GM18507 (cell line): ENCODE data around the gene ZSWIM2.
"Not testable (repeated sequence)": the region's sequence is repeated elsewhere in the genome, so short reads cannot be mapped to it uniquely, and the experiment has no call there.

Source experiments
- DNase-seq: peaks from one replicate; pipeline ENCODE4 v3.0.0; 2011; ENCODE audit warnings: low read depth; ENCODE audit not compliant: insufficient read length; ENCODE audit errors: extremely low spot score
- FAIRE-seq: peaks from 2 replicates; lab custom pipeline; 2011; peaks lifted over from hg19 to GRCh38; lab: Jason Lieb, UNC

Gene ZSWIM2

GRCh38 chr2:186848873-186849578, at the start of gene ZSWIM2:
ZSWIM2 (minus strand) TSS chr2:186849170; CDS start chr2:186849130, 40 bp downstream.
- FAIRE-seq (no peak), DNase-seq (no peak)

GRCh38 chr2:186896220-186896619, 47.2 kb upstream of the ZSWIM2 start:
- not testable (repeated sequence) for DNase-seq

GRCh38 chr2:186895451-186895850, 46.5 kb upstream of the ZSWIM2 start:
- FAIRE-seq (no peak), DNase-seq (no peak)

More at GRCh38 chr2:186896220-186896619, 47.2 kb upstream of the ZSWIM2 start:
- not testable (repeated sequence) for FAIRE-seq

- DNase-seq, result no peak
- FAIRE-seq, result no peak
These were observed 45.5 kb upstream of the ZSWIM2 start for GRCh38 chr2:186894478-186894877.

- FAIRE-seq (no peak), DNase-seq (no peak)
These were observed 43.9 kb upstream of the ZSWIM2 start for GRCh38 chr2:186892821-186893220.

GRCh38 chr2:186891185-186891621, 42.2 kb upstream of the ZSWIM2 start:
- DNase-seq (no peak), FAIRE-seq (no peak)

- DNase-seq (no peak), FAIRE-seq (no peak)
These were observed 40.3 kb upstream of the ZSWIM2 start for GRCh38 chr2:186889101-186889879.

- DNase-seq (no peak), FAIRE-seq (no peak)
These were observed 38.4 kb upstream of the ZSWIM2 start for GRCh38 chr2:186887107-186888090.

GRCh38 chr2:186884587-186884986, 35.6 kb upstream of the ZSWIM2 start:
- FAIRE-seq (no peak), DNase-seq (no peak)

- DNase-seq, result no peak
- no peak for FAIRE-seq
These were observed 34.7 kb upstream of the ZSWIM2 start for GRCh38 chr2:186883666-186884065.

GRCh38 chr2:186882511-186883071, 33.6 kb upstream of the ZSWIM2 start:
- FAIRE-seq (no peak), DNase-seq (no peak)

GRCh38 chr2:186881660-186882059, 32.7 kb upstream of the ZSWIM2 start:
- FAIRE-seq, result no peak

GRCh38 chr2:186879312-186879711, 30.3 kb upstream of the ZSWIM2 start:
- no peak for FAIRE-seq
- DNase-seq, result no peak

More at GRCh38 chr2:186881660-186882059, 32.7 kb upstream of the ZSWIM2 start:
- no peak for DNase-seq

GRCh38 chr2:186874713-186875112, 25.7 kb upstream of the ZSWIM2 start:
- DNase-seq (no peak), FAIRE-seq (no peak)

GRCh38 chr2:186871881-186872280, 22.9 kb upstream of the ZSWIM2 start:
- DNase-seq (no peak), FAIRE-seq (no peak)

GRCh38 chr2:186868344-186868743, 19.4 kb upstream of the ZSWIM2 start:
- FAIRE-seq (no peak), DNase-seq (no peak)

- FAIRE-seq (peak; percentile 5), DNase-seq (peak; percentile 5)
These were observed 14.1 kb upstream of the ZSWIM2 start for GRCh38 chr2:186862869-186863709.

- no peak for FAIRE-seq
- no peak for DNase-seq
These were observed 6.2 kb upstream of the ZSWIM2 start for GRCh38 chr2:186855216-186855615.
